HEK293T (cell line): ENCODE measurements around the gene ANKS4B.
"Not testable (repeated sequence)": the region's sequence is repeated elsewhere in the genome, so short reads cannot be mapped to it uniquely, and the experiment has no call there.

Source experiments
- CTCF ChIA-PET: fragments of 350-600 bp; formaldehyde crosslinking; extraction: SDS; loops from one replicate; lab custom pipeline; 2021; ENCODE audit warnings: antibody characterized with exemption, inconsistent platforms; lab: Yijun Ruan, JAX
- POLR2A ChIA-PET: fragments of 350-600 bp; formaldehyde crosslinking; extraction: SDS; loops from one replicate; lab custom pipeline; 2020; ENCODE audit warnings: antibody characterized with exemption, inconsistent platforms; lab: Yijun Ruan, JAX
- DNase-seq: peaks from one replicate; pipeline ENCODE4 v3.0.0; 2012; ENCODE audit warnings: mixed read lengths; ENCODE audit errors: extremely low spot score
- ARNT ChIP-seq: fragments of 450-650 bp; IDR thresholded peaks from 2 replicates; pipeline ENCODE4 v1.6.1; 2017; ENCODE audit warnings: mild to moderate bottlenecking
- BHLHE40 ChIP-seq: fragments of 450-650 bp; IDR thresholded peaks from 2 replicates; pipeline ENCODE4 v1.6.1; 2016; ENCODE audit warnings: mild to moderate bottlenecking, moderate library complexity, borderline replicate concordance
- CTBP1 ChIP-seq: fragments of 450-650 bp; IDR thresholded peaks from 2 replicates; pipeline ENCODE4 v1.6.1; 2016; ENCODE audit warnings: borderline replicate concordance
- ELF4 ChIP-seq: fragments of 450-650 bp; IDR thresholded peaks from 2 replicates; pipeline ENCODE4 v1.6.1; 2017; ENCODE audit warnings: antibody characterized with exemption
- FOXA1 ChIP-seq: fragments of 450-650 bp; IDR thresholded peaks from 2 replicates; pipeline ENCODE4 v1.6.1; 2016; ENCODE audit warnings: mild to moderate bottlenecking
- FOXK2 ChIP-seq: fragments of 450-650 bp; IDR thresholded peaks from 2 replicates; pipeline ENCODE4 v1.6.1; 2016; ENCODE audit warnings: mild to moderate bottlenecking
- FOXM1 ChIP-seq: fragments of 450-650 bp; IDR thresholded peaks from 2 replicates; pipeline ENCODE4 v1.6.1; 2017; ENCODE audit warnings: mild to moderate bottlenecking, borderline replicate concordance
- HDGF ChIP-seq: fragments of 450-650 bp; IDR thresholded peaks from 2 replicates; pipeline ENCODE4 v1.6.1; 2017; ENCODE audit warnings: antibody characterized with exemption, borderline replicate concordance
- L3MBTL2 ChIP-seq: fragments of 450-650 bp; conservative IDR thresholded peaks from 2 replicates; pipeline ENCODE4 v1.6.1; 2016; ENCODE audit warnings: mild to moderate bottlenecking
- LEF1 ChIP-seq: fragments of 450-650 bp; IDR thresholded peaks from 2 replicates; pipeline ENCODE4 v1.6.1; 2017; ENCODE audit warnings: mild to moderate bottlenecking, borderline replicate concordance
- NFRKB ChIP-seq: fragments of 450-650 bp; IDR thresholded peaks from 2 replicates; pipeline ENCODE4 v1.6.1; 2016; ENCODE audit warnings: mild to moderate bottlenecking, moderate library complexity
- PKNOX1 ChIP-seq: fragments of 450-650 bp; IDR thresholded peaks from 2 replicates; pipeline ENCODE4 v1.6.1; 2016
- SP1 ChIP-seq: fragments of 450-650 bp; IDR thresholded peaks from 2 replicates; pipeline ENCODE4 v1.6.1; 2017
- SUZ12 ChIP-seq: fragments of 450-650 bp; IDR thresholded peaks from 2 replicates; pipeline ENCODE4 v1.6.1; 2016; ENCODE audit warnings: mild to moderate bottlenecking
- TARDBP ChIP-seq: fragments of 450-650 bp; IDR thresholded peaks from 2 replicates; pipeline ENCODE4 v1.6.1; 2016
- ZNF384 ChIP-seq: fragments of 450-650 bp; IDR thresholded peaks from 2 replicates; pipeline ENCODE4 v1.6.1; 2016

ANKS4B gene

GRCh38 chr16:21190013-21190412 lies 43.5 kb upstream of the ANKS4B start:
- CTCF ChIA-PET, result no interaction called here
- TF ChIP-seq PKNOX1 (no peak), SP1 (no peak), L3MBTL2 (no peak), FOXK2 (no peak), FOXA1 (no peak), CTBP1 (no peak), HDGF (no peak), BHLHE40 (no peak), SUZ12 (no peak), NFRKB (no peak), ELF4 (no peak), ARNT (no peak), ZNF384 (no peak)
- no peak for DNase-seq
- POLR2A ChIA-PET, result no interaction called here

- ChIA-PET POLR2A (no interaction called here), CTCF (no interaction called here)
- TF ChIP-seq FOXA1, result no peak
- TF ChIP-seq ELF4, result no peak
- TF ChIP-seq BHLHE40, result no peak
- no peak for TF ChIP-seq SUZ12
- no peak for TF ChIP-seq TARDBP
- TF ChIP-seq LEF1, result no peak
- TF ChIP-seq CTBP1, result no peak
- no peak for TF ChIP-seq ZNF384
- no peak for TF ChIP-seq ARNT
- TF ChIP-seq NFRKB, result no peak
- no peak for TF ChIP-seq SP1
- no peak for TF ChIP-seq FOXM1
- TF ChIP-seq L3MBTL2, result no peak
- no peak for TF ChIP-seq FOXK2
- no peak for TF ChIP-seq PKNOX1
- no peak for TF ChIP-seq HDGF
- no peak for DNase-seq
Measured at GRCh38 chr16:21190599-21190998, 42.9 kb upstream of the ANKS4B start.

- ChIA-PET CTCF (no interaction called here), POLR2A (no interaction called here)
- TF ChIP-seq ELF4 (no peak), LEF1 (no peak), NFRKB (no peak), BHLHE40 (no peak), FOXK2 (no peak), SUZ12 (no peak), PKNOX1 (no peak), SP1 (no peak), ARNT (no peak), TARDBP (no peak), HDGF (no peak), L3MBTL2 (no peak), CTBP1 (no peak)
- DNase-seq, result no peak
Measured at GRCh38 chr16:21192991-21193390, 40.5 kb upstream of the ANKS4B start.

- CTCF ChIA-PET, result interaction anchor here (0.7 kb wide), 1 partner anchor 79 kb away, joined by 3 read pairs; no protein-coding TSS in a partner anchor
- POLR2A ChIA-PET, result interaction anchor here (1.7 kb wide), 1 partner anchor 106 kb away, joined by 3 read pairs; no protein-coding TSS in a partner anchor
- TF ChIP-seq PKNOX1, result no peak
- TF ChIP-seq BHLHE40, result no peak
- no peak for TF ChIP-seq LEF1
- TF ChIP-seq ELF4, result no peak
- no peak for TF ChIP-seq NFRKB
- no peak for TF ChIP-seq CTBP1
- DNase-seq, result no peak
Measured at GRCh38 chr16:21194771-21195301, 38.7 kb upstream of the ANKS4B start.

GRCh38 chr16:21195330-21195729 lies 38.2 kb upstream of the ANKS4B start:
- ChIA-PET POLR2A (interaction anchor here (1.7 kb wide), 1 partner anchor 105 kb away, joined by 3 read pairs; no protein-coding TSS in a partner anchor), CTCF (interaction anchor here (0.7 kb wide), 1 partner anchor 79 kb away, joined by 3 read pairs; no protein-coding TSS in a partner anchor)
- DNase-seq, result not testable (repeated sequence)

GRCh38 chr16:21197112-21197511 lies 36.4 kb upstream of the ANKS4B start:
- DNase-seq, result no peak
- ChIA-PET POLR2A (interaction anchor here (1.2 kb wide), 1 partner anchor 39 kb away, joined by 3 read pairs; no protein-coding TSS in a partner anchor), CTCF (interaction anchor here (0.6 kb wide), 1 partner anchor 8 kb away, joined by 3 read pairs; no protein-coding TSS in a partner anchor)
- TF ChIP-seq ELF4 (no peak), LEF1 (no peak), CTBP1 (no peak), ARNT (no peak), ZNF384 (no peak), FOXA1 (no peak), SUZ12 (no peak), FOXM1 (no peak), HDGF (no peak), L3MBTL2 (no peak), TARDBP (no peak), NFRKB (no peak), SP1 (no peak), PKNOX1 (no peak)
